HCEC 1CT (cell line): Measurements from ENCODE around the gene WDR82.
"Not testable (repeated sequence)": the region's sequence is repeated elsewhere in the genome, so short reads cannot be mapped to it uniquely, and the experiment has no call there.

Experiments used
- DNase-seq: peaks from one replicate; pipeline ENCODE4 v3.0.0-alpha.2; 2017

Gene WDR82

DNA sequence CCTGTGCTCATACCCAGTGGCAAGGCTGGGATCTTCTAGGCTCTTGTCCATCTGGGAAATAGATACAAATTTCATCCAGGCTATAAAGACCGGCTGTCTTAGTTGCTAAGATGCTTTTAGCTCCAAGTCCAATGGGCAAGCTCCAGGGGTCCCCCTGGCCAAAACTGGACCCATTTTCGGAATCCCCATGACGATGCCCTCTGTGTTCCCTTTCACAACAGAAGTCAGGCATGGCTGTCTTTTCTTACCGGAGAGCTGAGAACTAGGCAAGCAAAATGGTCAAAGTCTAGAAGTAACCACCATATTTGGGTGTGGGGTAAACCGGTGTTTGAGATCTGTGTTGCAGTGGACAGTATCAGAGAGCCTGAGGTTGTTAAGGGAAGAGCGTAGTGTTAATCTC, 10.2 kb upstream of the WDR82 start:
- DNase-seq: no peak

DNA sequence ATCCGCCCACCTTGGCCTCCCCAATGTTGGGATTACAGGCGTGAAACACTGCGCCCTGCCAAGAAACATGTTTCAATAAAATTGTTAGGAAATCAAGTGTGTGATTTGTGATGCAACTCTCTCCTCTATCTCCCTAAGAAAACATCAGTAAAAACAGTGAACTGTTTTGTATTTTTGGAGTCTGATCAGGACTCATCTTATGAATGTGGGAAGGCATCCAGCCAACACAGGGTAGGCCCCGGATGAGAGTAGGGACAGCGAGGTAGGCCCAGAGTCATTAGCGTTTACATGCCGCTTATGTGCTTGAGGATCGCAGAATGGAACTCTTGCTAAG, 8.3 kb upstream of the WDR82 start:
- DNase-seq: no peak

DNA sequence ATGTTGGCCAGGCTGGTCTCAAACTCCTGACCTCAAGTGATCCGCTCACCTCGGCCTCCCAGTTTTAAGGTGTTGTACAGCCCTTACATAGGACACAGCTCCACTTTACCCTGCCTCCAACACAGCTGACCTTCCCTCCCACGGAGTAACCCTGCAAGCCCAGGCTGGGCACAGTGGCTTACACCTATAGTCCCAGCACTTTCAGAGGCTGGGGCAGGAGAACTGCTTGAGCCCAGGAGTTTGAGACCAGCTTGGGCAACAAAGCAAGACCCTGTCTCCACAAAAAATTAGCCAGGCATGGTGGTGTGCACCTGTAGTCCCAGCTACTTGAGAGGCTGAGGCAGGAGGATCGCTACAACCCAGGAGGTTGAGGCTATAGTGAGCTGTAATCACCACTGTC, 5.6 kb upstream of the WDR82 start:
- not testable (repeated sequence) for DNase-seq

DNA sequence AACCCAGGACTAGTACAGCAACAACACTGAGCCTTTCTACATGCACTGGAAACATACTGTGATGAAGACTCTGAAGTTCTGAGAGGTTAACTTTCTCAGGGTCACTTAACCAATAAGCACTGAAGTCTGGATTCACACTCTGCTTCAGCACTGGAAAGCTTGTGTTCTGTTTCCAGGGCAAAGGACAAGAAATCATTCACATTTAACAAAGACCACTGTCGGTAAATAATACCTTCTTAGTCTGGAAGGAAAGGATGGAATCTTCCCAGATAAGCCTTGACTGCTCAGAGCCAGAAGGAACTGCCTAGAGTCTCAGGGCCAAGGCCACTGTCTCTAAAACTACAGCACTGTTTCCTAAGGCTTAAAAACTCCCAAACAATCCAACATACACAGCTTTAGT, 4.9 kb upstream of the WDR82 start:
- DNase-seq: no peak

DNA sequence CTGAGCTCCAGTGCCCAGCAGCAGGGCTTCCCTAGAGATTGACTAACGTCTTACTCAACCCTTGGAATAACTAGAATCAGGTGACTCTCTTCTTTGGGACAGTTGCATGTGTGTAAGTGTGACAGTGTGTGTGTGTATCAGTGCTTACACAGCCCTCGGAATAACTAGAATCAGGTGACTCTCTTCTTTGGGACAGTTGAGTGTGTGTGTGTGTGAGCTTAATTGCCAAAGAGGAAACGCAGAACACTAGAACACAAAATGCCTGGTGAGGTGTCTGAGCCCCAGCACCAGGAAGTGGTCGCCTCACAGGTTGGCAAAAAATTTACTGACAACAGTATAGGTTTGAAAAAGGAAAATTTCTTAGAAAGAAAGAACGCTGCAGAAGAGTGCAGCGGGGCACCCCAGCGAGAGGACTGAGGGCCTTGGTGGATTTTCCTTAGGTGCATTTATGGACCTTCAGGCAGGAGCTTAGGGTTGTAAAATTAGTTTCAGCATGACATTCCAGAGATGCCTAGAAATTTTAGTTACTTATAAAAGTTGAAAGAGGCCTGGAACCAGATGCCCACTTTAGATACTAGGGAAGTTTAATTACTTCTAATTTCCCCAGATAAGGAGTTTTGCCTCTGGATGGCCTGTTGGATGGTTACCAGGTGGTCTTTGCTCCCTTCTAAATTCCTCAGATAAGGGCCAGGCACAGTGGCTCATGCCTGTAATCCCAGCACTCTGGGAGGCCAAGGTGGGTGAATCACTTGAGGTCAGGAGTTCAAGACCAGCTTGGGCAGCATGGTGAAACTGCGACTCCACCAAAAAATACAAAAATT, 3.7 kb upstream of the WDR82 start:
- DNase-seq: peak; percentile 36

DNA sequence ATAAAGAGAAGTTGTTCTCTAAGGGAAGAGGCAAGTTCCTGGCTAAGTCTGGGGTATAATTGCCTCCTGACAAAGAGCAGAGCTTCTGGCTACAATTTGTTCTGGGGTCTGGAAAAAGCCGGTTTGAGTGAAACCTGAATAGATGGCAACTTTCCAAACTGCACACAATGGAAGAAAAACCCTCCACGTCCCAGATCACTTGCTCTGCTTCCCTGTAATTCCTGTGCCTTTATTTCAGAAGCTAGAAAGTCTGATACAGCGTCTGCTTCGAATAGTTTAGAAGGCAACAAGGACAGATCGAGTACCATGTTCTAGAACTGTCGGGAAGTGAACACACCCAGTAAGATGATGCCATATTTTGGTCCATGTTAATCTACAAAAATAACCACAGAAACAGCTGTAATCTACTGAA, 1.6 kb upstream of the WDR82 start:
- DNase-seq: no peak

DNA sequence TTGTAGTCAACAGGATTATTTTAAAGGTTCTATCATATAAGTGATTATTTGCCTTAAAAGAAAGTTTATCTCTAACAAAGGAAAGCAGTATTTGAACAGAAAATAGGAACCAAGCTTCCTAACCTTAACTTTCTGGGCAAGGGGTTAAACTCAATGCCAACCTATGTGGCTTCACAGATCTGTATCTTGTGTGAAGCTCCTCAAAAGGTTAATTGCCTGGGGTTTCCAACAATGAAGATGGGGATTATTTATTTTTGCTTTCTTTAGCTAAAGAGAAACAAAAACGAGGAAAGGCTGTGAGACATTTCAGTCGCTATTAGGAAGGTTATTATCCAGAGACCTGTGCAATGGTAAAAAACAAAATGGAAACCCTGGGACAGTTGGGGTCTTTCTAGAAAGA, 1.1 kb upstream of the WDR82 start:
- DNase-seq: no peak

DNA sequence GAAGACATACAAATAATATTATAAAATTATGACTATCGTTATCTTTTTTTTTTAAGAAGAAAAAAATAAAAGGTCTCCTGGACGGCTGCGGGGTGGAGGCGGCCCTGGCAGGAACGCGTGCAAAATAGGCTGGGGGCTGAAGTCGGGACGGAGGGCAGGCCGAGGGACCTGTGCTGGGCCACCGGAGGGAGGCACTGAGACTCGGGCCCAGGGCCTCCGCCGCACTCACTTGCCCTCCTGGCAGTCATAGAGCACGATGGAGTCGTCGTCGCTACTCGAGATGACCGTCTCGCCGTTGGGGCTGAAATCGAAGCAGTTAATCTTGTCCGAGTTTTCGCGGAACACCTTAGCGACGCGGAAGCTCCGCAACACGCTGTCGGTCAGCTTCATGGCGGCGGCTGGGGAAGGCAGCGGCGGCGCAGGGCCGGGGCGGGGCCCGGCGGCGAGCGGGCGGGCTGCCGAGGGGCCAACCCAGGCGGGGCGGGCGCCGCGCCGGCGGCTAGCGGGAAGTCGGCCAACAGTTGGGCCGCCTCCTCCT, 408 bp downstream of the WDR82 start:
- DNase-seq: peak; percentile 52

DNA sequence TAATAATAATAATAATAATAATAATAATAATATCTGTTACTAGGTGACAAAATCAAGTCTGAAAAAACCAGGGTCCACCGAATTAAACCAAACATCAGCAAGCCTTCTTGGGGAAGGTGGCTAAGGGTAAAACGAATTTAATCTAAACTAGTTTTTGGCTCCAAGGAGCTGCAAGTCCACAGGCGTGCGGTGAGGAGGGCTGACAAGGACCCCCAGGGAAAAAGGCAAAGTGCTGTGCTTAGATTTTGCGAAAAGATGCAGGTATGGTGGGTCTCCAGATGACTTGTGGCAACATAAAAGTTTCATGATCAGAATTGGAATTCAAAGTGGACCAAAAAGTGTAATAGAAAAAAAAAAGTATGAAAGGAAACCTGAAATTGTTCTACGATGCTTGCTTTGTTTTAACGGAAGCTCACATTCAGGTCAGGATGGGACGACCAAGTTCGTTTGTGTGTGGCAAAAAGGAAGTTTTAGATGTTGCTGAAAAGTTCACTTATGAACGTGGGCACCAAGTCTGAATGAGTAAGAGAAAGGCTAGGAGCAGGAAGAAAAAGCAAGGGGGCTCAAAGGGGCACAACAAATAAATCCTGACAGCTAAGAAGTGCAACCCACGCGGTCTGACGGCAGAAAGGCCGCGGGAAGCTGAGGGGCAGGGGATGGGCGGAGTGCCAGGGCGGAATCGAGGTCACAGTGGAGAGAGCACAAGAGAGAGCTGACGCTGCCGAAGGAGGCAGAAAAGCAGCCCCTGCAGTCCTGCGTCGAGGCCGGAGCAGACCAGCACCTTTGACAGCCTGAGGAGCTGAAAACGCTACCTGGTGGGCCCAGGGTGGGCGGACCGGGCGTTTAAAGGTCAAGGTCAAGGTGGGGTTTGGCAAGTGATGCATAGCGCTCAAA, 1.1 kb downstream of the WDR82 start:
- peak; percentile 60 for DNase-seq

DNA sequence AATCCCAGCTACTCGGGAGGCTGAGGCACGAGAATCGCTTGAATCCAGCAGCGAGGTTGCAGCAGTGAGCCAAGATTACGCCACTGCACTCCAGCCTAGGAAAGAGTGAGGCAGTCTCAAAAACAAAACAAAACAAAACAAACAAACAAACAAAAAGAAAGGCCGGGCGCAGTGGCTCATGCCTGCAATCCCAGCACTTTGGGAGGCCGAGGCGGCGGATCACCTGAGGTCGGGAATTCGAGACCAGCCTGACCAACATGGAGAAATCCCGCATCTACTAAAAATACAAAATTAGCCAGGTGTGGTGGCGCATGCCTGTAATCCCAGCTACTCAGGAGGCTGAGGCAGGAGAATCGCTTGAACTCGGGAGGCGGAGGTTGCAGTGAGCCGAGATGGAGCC, 3.7 kb downstream of the WDR82 start:
- not testable (repeated sequence) for DNase-seq

DNA sequence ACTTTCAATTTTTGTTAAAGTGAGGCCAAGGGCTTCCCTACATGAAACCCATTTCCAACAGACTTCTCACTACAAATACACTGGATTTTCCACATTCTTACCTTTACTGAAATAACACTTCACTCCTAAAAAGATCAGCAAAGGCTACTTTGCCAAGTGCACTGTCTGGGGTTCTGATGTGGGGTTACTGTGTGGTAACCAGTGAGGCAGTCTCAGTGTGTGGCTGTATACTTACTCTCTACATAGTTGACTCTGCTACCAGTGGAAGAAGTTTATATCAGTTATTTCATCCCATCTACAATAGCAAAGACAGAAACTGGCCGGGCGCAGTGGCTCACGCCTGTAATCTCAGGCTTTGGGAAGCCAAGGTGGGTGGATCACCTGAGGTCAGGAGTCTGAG, 5.6 kb downstream of the WDR82 start:
- DNase-seq: no peak

DNA sequence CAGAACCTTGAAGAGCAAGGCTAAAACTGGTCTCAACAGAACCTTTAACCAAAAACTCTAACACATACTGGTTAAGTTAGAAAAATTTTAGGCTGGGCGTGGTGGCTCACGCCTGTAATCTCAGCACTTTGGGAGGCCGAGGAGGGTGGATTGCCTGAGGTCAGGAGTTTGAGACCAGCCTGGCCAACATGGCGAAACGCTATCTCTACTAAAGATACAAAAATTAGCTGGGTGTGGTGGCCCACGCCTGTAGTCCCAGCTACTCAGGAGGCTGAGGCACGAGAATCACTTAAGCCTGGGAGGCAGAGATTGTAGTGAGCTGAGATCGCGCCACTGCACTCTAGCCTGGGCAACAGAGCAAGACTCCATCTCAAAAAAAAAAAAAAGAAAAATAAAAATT, 6.3 kb downstream of the WDR82 start:
- not testable (repeated sequence) for DNase-seq

DNA sequence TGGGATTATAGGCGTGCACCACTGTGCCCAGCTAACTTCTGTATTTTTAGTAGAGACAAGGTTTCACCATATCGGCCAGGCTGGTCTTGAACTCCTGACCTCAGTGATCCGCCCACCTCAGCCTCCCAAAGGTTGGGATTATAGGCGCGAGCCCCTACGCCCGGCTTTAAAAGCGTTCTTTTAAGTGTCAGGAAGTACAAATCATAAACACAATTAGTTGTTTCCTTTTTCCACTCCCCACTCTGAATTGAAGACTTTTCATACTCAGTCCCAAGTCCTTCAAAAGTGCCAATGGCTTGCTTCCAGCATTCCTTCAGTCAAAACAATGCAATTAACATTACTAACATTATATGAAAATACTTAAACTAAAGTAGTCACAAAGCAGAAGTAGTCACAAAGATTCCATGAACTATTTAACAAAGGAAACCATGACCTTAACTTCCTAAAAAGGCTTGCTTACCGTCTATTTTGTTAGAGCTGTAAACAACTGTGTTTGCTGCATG, 8.1 kb downstream of the WDR82 start:
- DNase-seq: no peak

DNA sequence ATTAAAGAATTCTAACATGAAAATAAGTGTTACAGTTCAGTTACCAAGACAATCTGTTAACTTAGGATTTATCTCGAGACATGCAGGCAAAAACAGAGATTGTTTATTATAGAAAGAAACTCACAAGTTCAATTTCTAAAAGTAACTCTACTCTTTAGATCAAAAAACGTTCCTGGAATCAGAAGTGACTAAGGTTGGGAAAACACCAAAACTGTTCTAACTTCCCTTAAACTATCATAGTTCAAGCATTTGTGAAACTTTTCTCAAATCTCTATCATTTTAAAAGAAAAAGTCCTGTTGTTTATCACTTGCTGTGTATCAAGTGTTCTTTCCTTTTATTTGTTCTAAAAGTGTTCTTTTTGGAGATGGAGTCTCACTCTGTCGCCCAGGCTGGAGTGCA, 8.7 kb downstream of the WDR82 start:
- DNase-seq: no peak

DNA sequence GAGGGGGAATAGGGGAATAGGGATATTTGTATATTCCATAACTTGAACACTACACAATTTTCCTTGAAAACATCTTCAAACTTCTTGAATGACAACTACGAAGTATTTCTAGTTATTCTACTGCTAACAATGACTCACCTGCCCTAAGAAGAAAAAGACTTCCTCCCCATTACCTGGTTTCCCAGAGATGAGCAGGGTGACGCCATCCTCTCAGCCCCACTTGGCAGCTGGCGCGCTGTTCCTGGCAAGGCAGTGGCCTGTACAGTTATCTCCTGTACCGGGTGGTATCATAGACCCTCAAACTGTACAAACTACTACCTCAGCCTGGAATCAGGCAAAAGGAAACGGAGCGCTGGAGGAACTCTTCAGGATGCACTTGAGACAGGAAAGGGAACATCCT, 10.4 kb downstream of the WDR82 start:
- no peak for DNase-seq

DNA sequence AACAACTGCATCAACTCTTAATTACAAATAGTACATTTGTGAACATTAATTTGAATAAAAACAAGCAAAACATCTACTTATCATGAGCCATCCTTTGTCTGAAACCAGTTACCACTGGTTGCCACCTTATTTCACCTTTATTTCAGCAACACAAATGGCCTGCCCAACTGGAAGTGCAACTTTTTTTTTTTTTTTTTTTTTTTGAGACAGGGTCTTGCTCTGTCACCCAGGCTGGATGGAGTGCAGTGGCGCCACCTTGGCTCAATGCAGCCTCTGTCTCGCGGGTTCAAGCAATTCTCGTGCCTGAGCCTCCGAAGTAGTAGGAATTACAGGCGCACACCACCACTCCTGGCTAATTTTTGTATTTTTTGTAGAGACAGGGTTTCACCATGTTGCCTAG, 13.1 kb downstream of the WDR82 start:
- DNase-seq: no peak

DNA sequence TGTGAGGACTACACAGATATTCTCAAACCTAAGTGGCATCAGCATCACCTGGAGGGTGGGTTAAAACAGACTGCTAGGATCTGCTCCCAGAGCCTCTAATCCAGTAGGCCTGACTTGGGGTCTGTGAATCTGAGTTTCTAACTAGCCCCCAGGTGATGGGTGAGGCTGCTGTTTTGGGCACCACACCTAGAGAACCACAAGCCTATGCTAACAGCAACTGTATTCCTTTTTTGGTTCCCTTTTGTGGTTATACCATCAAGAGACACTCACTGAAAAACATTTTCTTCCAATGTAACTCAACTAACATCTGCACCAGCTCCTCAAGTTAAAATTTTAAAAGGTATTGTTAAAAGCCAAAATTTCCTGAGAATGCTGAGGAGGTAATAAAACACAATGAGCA, 16.0 kb downstream of the WDR82 start:
- no peak for DNase-seq

DNA sequence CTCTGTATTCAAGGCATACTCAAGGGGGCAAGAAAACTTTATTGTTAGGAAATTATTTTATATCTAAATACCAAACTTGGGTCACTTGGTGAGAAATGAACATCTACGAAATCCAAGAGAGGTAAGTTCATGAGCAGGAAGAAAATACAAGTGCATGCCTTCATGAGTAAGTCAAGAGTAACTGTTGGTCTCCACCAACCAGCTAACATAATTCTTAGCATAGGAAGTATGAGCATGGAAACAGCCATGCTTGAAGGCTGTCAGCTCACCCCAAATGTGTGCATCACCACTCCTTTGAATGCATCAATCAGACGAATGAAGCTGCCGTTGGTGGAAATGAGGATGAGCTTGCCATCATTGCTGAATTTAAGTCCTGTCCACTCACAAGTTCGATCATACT, 19.0 kb downstream of the WDR82 start:
- DNase-seq: no peak

DNA sequence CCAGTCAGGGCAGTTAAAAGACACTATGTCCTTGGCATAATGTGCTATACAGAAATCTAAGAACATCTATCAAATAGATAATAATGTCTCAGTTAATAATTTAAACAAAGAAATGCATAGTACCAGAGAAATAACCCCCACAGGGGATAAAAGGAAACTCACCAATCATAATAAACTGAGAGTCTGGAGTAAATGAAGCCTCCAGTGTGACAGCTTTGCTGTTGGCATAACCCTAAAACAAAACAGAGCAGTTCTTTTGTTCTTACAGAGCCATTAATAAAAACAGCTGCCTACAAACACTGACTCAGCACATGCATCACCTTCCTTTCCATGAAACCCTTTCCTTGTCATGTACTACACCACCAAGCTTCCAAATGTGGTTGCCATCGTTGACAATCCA, 19.4 kb downstream of the WDR82 start:
- no peak for DNase-seq

DNA sequence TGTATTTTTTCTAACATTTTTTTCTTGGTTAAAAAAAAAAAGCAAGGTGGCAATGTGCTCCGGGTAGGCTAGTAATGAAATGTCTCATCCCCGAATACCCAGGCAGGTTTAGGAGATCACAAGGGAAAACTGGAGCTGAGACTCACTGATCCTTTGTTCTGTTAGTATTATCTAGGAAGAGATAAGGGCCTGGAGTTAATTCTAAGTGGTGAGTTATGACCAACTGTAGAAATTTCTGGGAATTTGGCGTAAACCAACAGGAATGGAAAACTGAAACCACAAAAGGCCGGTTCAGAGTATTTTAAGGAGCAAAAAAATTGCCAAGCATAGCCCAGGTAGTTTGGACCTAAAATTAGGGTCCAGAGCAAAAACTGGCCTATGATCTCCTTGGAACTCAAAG, 20.5 kb downstream of the WDR82 start:
- no peak for DNase-seq

DNA sequence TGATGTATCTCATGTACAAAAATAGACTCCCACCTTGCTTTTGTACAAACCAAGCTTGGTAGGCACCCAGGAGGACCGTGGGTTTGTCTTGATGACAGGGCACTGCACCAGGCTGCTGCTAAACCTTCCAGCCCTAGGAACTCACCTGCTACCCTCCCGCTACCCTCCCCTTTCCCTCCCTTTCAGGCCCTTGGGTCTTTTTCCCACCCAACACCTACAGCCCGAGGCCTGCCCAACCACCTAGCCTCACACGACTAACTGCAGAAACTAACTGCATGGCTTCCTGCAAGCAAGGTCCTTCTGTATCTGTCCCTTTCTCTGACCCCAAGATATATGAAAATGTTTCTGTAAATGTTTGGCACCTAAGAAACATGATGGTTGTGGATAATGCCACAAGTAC, 21.8 kb downstream of the WDR82 start:
- DNase-seq: no peak

DNA sequence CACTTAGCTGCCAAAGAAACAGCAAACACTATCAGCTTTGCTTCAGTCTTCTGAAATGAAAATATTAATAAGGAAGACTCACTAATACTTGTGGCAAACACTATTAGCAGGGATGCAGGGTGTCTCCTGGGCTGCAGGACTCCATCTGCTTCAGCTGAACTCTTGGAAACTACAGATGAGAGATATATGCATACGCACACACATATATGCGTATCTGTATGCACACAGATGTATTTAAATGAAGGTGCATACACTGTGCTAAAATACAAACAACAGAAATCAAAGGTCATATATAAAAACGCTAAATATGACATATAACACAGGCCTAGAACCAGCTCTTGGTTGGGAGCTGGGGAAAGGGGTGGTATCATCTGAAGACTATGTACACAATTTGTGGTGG, 22.3 kb downstream of the WDR82 start:
- DNase-seq: no peak

DNA sequence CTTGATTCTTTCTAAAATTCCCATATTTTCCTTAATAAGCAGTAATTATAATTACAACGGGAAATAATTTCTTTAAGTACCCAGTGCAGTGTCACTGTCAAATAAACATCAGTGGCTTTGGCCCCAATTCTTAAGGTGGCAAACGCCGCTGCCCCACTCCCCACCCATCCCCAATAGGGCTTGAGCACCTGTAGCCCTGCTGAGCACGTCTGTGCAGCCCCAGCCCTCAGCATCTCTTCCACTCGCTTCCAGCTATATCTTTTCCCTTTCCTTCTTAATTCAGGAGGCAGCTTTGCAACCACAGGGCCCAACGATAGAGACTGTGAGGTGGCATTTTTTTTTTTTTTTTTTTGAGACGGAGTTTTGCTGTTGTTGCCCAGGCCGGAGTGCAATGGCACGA, 23.8 kb downstream of the WDR82 start:
- no peak for DNase-seq
